D721Med (cell line): ENCODE data around the gene PTPRS.

ENCODE experiments used
- DNase-seq: peaks from one replicate; pipeline ENCODE4 v3.0.0; 2011; ENCODE audit warnings: low spot score; ENCODE audit not compliant: insufficient read length
- FAIRE-seq: peaks from 2 replicates; lab custom pipeline; 2011; peaks lifted over from hg19 to GRCh38; lab: Jason Lieb, UNC
- TF ChIP-seq, protein P1 (sequence below): IDR thresholded peaks from 2 replicates; pipeline ENCODE4 v1.5.1; 2012; ENCODE audit warnings: mild to moderate bottlenecking, control low read depth; ENCODE audit not compliant: insufficient read depth; ENCODE audit errors: missing control alignments

The PTPRS gene

DNA sequence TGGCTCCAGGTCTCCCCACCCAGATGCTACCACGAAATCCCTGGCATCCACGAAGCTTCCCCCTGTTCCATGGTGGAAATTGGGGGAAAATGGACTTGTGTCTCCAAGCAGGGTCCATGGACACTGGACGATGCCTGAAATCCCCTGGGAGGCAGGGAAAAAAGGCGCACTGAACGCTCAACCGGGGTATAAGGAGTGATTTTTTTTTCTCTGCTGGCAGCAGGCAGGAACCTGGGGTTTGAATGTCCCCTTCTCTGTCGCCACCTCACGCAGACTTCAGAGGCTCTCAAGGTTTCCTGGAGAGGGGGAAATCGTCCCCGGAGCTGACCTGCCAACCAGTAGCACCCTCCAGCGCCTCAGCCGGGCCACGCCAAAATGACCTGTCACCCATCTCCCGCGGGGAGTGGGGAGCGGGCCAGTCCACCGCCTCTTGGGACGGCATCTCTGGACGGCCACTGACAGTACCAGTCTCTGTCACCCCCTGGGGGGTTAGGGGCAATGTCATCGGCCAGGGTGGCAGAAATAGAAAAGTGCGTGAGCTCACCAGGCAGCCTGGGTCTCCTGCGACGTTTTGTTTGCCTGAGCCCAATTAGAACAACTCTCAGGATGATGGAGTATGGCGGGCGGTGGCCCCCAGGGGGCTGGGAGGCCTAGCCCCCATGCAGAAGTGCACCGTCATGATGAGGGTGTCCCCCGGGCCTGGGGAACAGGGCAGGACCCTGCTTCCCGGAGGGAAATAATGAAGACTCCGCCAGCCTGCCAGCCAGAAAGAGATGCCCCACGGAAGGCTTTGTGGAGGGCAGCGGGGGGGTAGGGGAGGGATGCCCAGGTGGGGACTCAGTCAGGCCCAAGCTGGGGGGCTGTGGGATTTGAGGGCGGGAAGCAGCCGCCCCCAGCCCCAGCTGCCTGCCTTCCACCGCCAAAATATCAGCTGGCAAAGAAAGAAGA, 2.6 kb downstream of the PTPRS start:
- no peak for DNase-seq
- TF ChIP-seq, protein P1, sequence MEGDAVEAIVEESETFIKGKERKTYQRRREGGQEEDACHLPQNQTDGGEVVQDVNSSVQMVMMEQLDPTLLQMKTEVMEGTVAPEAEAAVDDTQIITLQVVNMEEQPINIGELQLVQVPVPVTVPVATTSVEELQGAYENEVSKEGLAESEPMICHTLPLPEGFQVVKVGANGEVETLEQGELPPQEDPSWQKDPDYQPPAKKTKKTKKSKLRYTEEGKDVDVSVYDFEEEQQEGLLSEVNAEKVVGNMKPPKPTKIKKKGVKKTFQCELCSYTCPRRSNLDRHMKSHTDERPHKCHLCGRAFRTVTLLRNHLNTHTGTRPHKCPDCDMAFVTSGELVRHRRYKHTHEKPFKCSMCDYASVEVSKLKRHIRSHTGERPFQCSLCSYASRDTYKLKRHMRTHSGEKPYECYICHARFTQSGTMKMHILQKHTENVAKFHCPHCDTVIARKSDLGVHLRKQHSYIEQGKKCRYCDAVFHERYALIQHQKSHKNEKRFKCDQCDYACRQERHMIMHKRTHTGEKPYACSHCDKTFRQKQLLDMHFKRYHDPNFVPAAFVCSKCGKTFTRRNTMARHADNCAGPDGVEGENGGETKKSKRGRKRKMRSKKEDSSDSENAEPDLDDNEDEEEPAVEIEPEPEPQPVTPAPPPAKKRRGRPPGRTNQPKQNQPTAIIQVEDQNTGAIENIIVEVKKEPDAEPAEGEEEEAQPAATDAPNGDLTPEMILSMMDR: no peak
- no peak for FAIRE-seq

DNA sequence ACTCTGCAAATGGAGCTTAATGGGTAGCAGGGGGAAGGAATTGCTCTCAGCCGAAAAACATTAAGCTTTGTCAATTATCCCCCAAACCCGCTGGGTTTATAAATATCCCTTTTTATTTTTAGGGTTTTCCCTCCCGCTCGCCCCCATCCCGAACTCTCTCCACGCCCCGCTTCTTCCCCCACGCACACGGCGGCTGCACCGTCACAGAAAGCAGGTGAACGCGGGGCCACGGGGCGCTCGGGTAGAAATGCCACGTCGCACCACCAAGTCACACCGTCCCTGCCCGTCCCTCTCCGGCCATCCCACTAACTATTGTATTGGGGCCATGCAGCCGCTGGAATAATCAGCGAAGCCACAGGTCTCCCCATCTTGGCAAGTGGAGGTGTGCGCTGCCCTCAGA, 3.5 kb downstream of the PTPRS start:
- DNase-seq: no peak

DNA sequence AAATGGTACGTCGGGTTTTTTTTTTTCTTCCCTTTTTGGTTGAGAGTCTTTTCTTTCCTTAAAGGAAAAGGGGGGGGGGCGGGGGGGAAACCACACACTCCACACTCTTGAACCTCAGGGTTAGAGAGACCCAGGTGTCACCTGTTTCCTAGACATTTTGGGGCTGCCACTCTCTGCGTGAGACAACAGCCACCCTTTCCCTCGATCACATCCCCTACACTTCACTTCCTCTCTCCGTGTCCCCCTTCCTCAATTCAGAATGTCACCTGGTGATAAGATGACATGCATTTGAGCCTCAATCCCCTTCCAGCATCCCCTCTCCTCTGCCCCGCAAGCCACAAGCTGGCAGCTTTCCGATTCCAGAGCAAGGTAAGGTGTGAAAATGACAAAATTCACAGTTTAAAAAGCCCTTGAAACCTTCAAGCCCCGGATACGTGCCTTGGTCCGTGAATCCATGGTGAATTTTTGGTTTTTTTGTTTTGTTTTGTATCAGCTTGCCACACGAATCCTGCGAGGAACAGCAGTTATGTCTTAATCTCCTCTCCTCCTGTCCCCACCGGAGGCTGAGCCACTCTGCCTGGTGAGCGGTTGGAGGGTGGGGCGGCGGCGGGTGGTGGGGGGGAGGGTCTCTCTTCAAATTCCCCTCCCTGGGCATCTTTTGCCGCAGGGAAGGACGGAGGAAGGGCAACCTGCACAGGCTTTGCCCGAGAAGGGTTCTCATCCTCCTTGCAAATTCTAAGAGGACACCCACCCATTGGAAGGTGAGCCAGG, 4.2 kb downstream of the PTPRS start:
- no peak for FAIRE-seq
- TF ChIP-seq, protein P1: no peak
- peak; percentile 69 for DNase-seq

More for the DNA sequence above, 3.5 kb downstream of the PTPRS start:
- TF ChIP-seq, protein P1: no peak
- no peak for FAIRE-seq

DNA sequence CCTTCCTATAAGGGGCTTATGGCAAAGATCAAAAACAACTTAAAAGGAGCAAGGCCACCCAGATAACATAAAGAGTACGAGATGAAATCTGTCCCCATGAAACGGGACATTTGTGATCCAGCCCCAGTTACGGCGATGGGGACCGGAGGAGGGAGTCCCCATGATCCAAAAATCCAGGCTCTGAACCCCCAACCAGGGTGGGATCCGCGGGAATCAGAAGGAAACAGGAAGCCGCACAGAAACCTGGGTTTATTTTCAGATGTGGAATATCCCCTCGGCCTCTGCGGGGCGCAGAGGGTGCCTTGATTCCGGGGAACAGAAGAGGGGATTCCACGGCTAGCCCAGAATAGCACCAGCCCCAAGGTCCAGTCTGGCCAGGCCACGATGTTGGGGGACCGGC, 5.0 kb downstream of the PTPRS start:
- DNase-seq: no peak
- FAIRE-seq: no peak
- TF ChIP-seq, protein P1: no peak

DNA sequence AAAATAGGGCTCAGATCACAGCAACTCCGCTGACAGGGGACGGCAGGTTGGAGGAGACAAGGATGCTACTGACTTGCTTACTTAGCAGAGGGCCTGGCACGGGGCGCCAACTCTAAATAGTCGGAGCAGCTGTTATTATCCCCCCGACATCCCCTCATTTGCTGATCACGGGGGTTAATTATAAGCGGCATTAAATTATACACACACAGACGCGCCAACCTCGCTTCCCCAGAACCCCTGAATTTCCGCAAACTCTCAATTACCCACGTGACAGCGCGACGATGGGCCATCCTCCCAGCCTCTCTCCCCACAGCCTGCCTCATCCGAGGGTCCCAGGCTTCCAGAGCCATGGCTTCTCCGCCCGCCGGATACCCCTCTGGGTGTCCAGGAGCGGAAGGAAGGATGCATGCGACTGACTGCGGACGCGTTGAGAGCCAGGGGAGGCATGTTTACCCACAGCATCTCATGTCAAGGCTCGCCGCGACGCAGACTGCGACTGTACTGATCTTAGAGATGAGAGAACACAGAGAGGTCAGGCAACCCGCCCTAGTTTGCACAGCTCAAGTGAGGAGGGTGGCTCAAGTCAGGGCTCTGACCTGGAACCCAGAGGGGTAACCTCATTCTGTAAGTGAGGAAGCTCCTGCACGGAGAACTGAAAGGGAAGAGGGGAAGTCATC, 5.7 kb downstream of the PTPRS start:
- TF ChIP-seq, protein P1: no peak
- FAIRE-seq: no peak
- no peak for DNase-seq

DNA sequence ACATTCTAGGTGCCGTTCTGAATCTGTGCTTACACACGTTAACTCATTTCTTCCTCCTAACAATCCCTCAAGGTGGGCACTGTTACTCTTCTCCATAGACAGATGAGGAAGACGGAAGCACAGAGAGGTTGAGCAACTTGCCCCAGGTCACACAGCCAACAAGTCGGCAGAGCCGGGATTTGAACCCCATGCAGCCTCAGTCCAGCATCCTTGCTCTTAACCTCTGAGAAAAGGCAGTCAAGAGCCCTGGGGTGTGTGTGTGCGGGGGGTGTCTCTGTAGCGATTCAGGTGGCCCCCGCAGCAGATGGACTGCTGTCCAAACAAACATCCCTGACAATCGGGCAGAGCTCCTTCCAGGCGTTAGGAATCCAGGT, 6.3 kb downstream of the PTPRS start:
- TF ChIP-seq, protein P1: no peak
- FAIRE-seq (no peak), DNase-seq (no peak)
